ENCODE data around the gene LDLRAD1. TPM values are rescaled to one million over a fixed set of nuclear protein-coding genes. Genes with fewer than 3 reads are reported as not detected.
"Not testable (repeated sequence)": the region's sequence is repeated elsewhere in the genome, so short reads cannot be mapped to it uniquely, and the experiment has no call there.

Gene LDLRAD1
- total RNA-seq, 4 donors from 2014 or later, result not detected

- DNase-seq (ENCODE audit: low spot score), result no peak
- TF ChIP-seq CTCF (IDR thresholded peaks at IDR 0.05), result no peak
- no peak for ATAC-seq (ENCODE audit: low FRiP score)
Observed at GRCh38 chr1:54010415-54011117, 7.4 kb downstream of the LDLRAD1 start.

GRCh38 chr1:54009406-54009805, 8.6 kb downstream of the LDLRAD1 start:
- ATAC-seq (ENCODE audit: low FRiP score) (no peak), DNase-seq (ENCODE audit: low spot score) (no peak)
- TF ChIP-seq CTCF (IDR thresholded peaks at IDR 0.05), result no peak

GRCh38 chr1:54008876-54009275, 9.1 kb downstream of the LDLRAD1 start:
- ATAC-seq (ENCODE audit: low FRiP score), result no peak
- DNase-seq (ENCODE audit: low spot score), result no peak

GRCh38 chr1:54007613-54008012, 10.4 kb downstream of the LDLRAD1 start:
- DNase-seq (ENCODE audit: low spot score) (no peak), ATAC-seq (ENCODE audit: low FRiP score) (no peak)
- TF ChIP-seq CTCF (IDR thresholded peaks at IDR 0.05), result no peak

More at GRCh38 chr1:54008876-54009275, 9.1 kb downstream of the LDLRAD1 start:
- no peak for TF ChIP-seq CTCF (IDR thresholded peaks at IDR 0.05)

- ATAC-seq (ENCODE audit: low FRiP score), result no peak
- DNase-seq (ENCODE audit: low spot score), result no peak
Observed at GRCh38 chr1:54006508-54006907, 11.5 kb downstream of the LDLRAD1 start.

GRCh38 chr1:54004481-54005049, 13.4 kb downstream of the LDLRAD1 start:
- ATAC-seq (ENCODE audit: low FRiP score) (no peak), DNase-seq (ENCODE audit: low spot score) (no peak)
- TF ChIP-seq CTCF (IDR thresholded peaks at IDR 0.05), result no peak

More at GRCh38 chr1:54006508-54006907, 11.5 kb downstream of the LDLRAD1 start:
- TF ChIP-seq CTCF (IDR thresholded peaks at IDR 0.05), result no peak

- DNase-seq (ENCODE audit: low spot score); ATAC-seq (ENCODE audit: low FRiP score): not testable (repeated sequence)
Observed at GRCh38 chr1:54003750-54004480, 14.1 kb downstream of the LDLRAD1 start.

Measured in omental fat pad (tissue), 4 donors.